GM12891 (cell line): ENCODE measurements around the gene RBKS. TPM values are rescaled to one million over a fixed set of nuclear protein-coding genes. Genes with fewer than 3 reads are reported as not detected.

Experiments
- DNase-seq: peaks from one replicate; pipeline ENCODE4 v3.0.0; 2011; ENCODE audit warnings: low spot score; ENCODE audit not compliant: insufficient read length
- FAIRE-seq: peaks from 2 replicates; lab custom pipeline; 2011; peaks lifted over from hg19 to GRCh38; lab: Jason Lieb, UNC
- PAX5 ChIP-seq: IDR thresholded peaks from 2 replicates; pipeline ENCODE4 v1.6.1; 2011; ENCODE audit warnings: low read length, moderate library complexity, mild to moderate bottlenecking; ENCODE audit not compliant: insufficient read depth, severe bottlenecking
- POLR2A ChIP-seq: IDR thresholded peaks from 2 replicates; pipeline ENCODE4 v1.6.1; 2011; ENCODE audit warnings: low read depth, low read length, control low read depth
- POLR2AphosphoS5 ChIP-seq: IDR thresholded peaks from 2 replicates; pipeline ENCODE4 v1.6.1; 2011; ENCODE audit warnings: low read depth, low read length, control low read depth
- POU2F2 ChIP-seq: IDR thresholded peaks from 2 replicates; pipeline ENCODE4 v1.6.1; 2011; ENCODE audit warnings: low read depth, mild to moderate bottlenecking, control low read depth, low read length, moderate library complexity
- SPI1 ChIP-seq: IDR thresholded peaks from 2 replicates; pipeline ENCODE4 v1.6.1; 2011; ENCODE audit warnings: low read depth, low read length, control low read depth
- TAF1 ChIP-seq: IDR thresholded peaks from 2 replicates; pipeline ENCODE4 v1.6.1; 2011; ENCODE audit warnings: low read depth, low read length, control low read depth
- polyA plus RNA-seq: library from polyadenylated mRNA; unstranded; fragments of >200 nt; gene quantifications from one replicate; pipeline ENCODE4 v1.2.1, GENCODE V29; 2012; ENCODE audit warnings: low read depth, missing spikeins, inconsistent platforms; ENCODE audit not compliant: missing spikeins

Gene RBKS
- 0.87 TPM for polyA plus RNA-seq

GRCh38 chr2:27890146-27890923 is at the start of gene RBKS, which contains the start of gene BABAM2:
Gene RBKS (minus strand): TSS chr2:27890387. CDS start chr2:27890345, 42 bp downstream.
Gene BABAM2 (plus strand): TSS chr2:27890729. CDS start chr2:27894557, 3,828 bp downstream.
- peak; percentile 98 for FAIRE-seq
- TF ChIP-seq POLR2AphosphoS5 (peak; percentile 84), SPI1 (peak; percentile 39), PAX5 (no peak), POU2F2 (no peak; the same call in none of the 2 replicates), TAF1 (0 out of 2 replicates have a peak, but pooled peaks have one; percentile 32), POLR2A (peak; percentile 69)
- peak; percentile 80 for DNase-seq

GRCh38 chr2:27935026-27935425 is 44.8 kb upstream of the RBKS start:
- FAIRE-seq (peak; percentile 9), DNase-seq (no peak)
- TF ChIP-seq POU2F2 (no peak), SPI1 (no peak), TAF1 (no peak), POLR2AphosphoS5 (no peak), PAX5 (no peak), POLR2A (no peak)

- DNase-seq (no peak), FAIRE-seq (no peak)
- TF ChIP-seq POLR2A (no peak), SPI1 (no peak), TAF1 (no peak), POLR2AphosphoS5 (no peak), POU2F2 (no peak), PAX5 (no peak)
Observed at GRCh38 chr2:27932396-27932795, 42.2 kb upstream of the RBKS start.

- DNase-seq (no peak), FAIRE-seq (no peak)
- TF ChIP-seq POU2F2 (no peak), POLR2A (no peak), POLR2AphosphoS5 (no peak), SPI1 (no peak), PAX5 (no peak), TAF1 (no peak)
Observed at GRCh38 chr2:27931361-27931950, 41.3 kb upstream of the RBKS start.

- DNase-seq = no peak
- FAIRE-seq = no peak
Observed at GRCh38 chr2:27929916-27930486, 39.8 kb upstream of the RBKS start.

GRCh38 chr2:27925766-27926472 is 35.7 kb upstream of the RBKS start:
- FAIRE-seq = no peak

More at GRCh38 chr2:27929916-27930486, 39.8 kb upstream of the RBKS start:
- TF ChIP-seq POU2F2 = no peak
- no peak for TF ChIP-seq PAX5
- no peak for TF ChIP-seq POLR2A
- no peak for TF ChIP-seq TAF1
- TF ChIP-seq POLR2AphosphoS5 = no peak
- TF ChIP-seq SPI1 = no peak

GRCh38 chr2:27922842-27923241 is 32.7 kb upstream of the RBKS start:
- no peak for FAIRE-seq
- DNase-seq = no peak
- TF ChIP-seq POU2F2 (no peak), POLR2AphosphoS5 (no peak), POLR2A (no peak), TAF1 (no peak), SPI1 (no peak), PAX5 (no peak)

More at GRCh38 chr2:27925766-27926472, 35.7 kb upstream of the RBKS start:
- no peak for TF ChIP-seq POLR2A
- TF ChIP-seq TAF1 = no peak
- TF ChIP-seq SPI1 = no peak
- TF ChIP-seq POLR2AphosphoS5 = no peak
- no peak for TF ChIP-seq PAX5
- TF ChIP-seq POU2F2 = no peak
- DNase-seq = no peak

GRCh38 chr2:27921880-27922547 is 31.8 kb upstream of the RBKS start:
- FAIRE-seq (no peak), DNase-seq (no peak)
- no peak for TF ChIP-seq POLR2A
- TF ChIP-seq POLR2AphosphoS5 = no peak
- TF ChIP-seq POU2F2 = no peak
- TF ChIP-seq PAX5 = no peak
- TF ChIP-seq TAF1 = no peak
- TF ChIP-seq SPI1 = no peak
